Natural killer cell treated with Interleukin-12 subunit alpha and Interleukin-12 subunit beta and Interleukin-15 and Interleukin-18, amount 100 ng/mL, for 72 hours (primary cell): Measurements from ENCODE around the gene EFCAB11. TPM values are rescaled to one million over a fixed set of nuclear protein-coding genes. Genes with fewer than 3 reads are reported as not detected.

Experiments used
- ATAC-seq, 2 donors: fragments of 150-1000 bp; cut with Tn5 transposase in 1 of 2; sonication (Bioruptor Pico), chemical (Tn5 transposase) in 1 of 2; 2 replicates each; pipeline ENCODE4 v1.10.0; 2021
- DNase-seq: peaks from one replicate; pipeline ENCODE4 v3.0.0; 2022; ENCODE audit warnings: low spot score
- H3K27ac Mint-ChIP-seq, 2 donors: 1 replicate in 1 of 2; 2 replicates in 1 of 2; pipeline ENCODE4 v1.8.0; 2022; ENCODE audit warnings: mixed read lengths in 2 of 2, mild to moderate bottlenecking in 1 of 2, moderate library complexity in 1 of 2
- H3K27me3 Mint-ChIP-seq, 2 donors: 1 replicate in 1 of 2; 2 replicates in 1 of 2; pipeline ENCODE4 v1.8.0; 2022; ENCODE audit warnings: mixed read lengths in 2 of 2
- H3K36me3 Mint-ChIP-seq: one replicate; pipeline ENCODE4 v1.8.0; 2022; ENCODE audit warnings: mixed read lengths
- H3K4me1 Mint-ChIP-seq, 2 donors: 1 replicate in 1 of 2; 2 replicates in 1 of 2; pipeline ENCODE4 v1.8.0; 2022; ENCODE audit warnings: low read depth in 2 of 2, mixed read lengths in 2 of 2, mild to moderate bottlenecking in 1 of 2
- H3K4me3 Mint-ChIP-seq: one replicate; pipeline ENCODE4 v1.8.0; 2022; ENCODE audit warnings: mixed read lengths
- H3K9me3 Mint-ChIP-seq: 2 replicates; pipeline ENCODE4 v1.8.0; 2022; ENCODE audit warnings: mixed read lengths
- total RNA-seq, 2 donors: library from RNA; stranded (reverse); gene quantifications; one replicate each; pipeline ENCODE4 v1.2.3, GENCODE V29; 2022

EFCAB11 gene
- total RNA-seq, 2 donors from 2014 or later, result 4.8 to 7.5 TPM

DNA sequence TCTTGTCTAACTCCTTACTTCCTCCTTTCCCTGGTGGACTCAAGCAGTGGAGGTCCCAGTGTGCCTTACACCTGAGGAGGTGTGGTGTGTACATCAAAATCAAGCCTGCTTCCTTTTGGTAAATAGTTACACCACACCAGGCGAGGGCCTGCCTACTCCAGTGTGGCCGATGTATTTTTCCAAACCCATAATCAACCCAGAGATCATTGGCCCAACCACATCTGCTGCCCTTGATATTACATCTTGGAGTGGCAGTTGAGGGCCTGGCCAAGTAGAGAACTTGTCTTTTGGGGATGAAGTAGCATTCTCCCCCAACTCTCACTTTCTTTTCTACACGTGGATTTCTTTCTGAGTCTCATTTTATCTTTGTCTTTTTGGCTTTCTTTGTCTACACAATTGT, 187.4 kb downstream of the EFCAB11 start:
- Mint-ChIP-seq H3K9me3 (no peaks in the 10 kb centered on the region), H3K27ac (peak overlapping the region; percentile 60 to 87), H3K27me3 (no peaks in the 10 kb centered on the region), H3K4me3 (peak overlapping the region; percentile 32), H3K4me1 (peaks cover 19 to 21% of the 10 kb centered on the region in 2 donors), H3K36me3 (no peaks in the 10 kb centered on the region)
- ATAC-seq, result no peak
- no peak for DNase-seq

DNA sequence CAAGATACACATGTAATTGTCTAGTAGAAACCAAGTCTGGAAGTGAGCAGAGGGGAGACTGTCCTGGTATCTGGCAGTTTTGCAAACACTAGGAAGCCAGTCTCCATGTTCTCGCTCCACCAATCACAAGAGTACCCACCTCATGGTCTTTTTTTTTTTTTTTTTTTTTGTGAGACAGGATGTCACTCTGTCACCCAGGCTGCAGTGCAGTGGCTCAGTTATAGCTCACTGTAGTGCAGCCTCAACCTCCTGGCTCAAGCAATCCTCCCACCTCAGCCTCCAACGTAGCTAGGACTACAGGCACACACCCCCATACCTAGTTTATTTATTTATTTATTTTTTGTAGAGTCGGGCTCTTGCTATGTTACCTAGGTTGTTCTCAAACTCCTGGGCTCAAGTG, 189.2 kb downstream of the EFCAB11 start:
- Mint-ChIP-seq H3K36me3 (no peaks in the 10 kb centered on the region), H3K9me3 (no peaks in the 10 kb centered on the region), H3K27ac (no peak overlapping the region), H3K4me1 (peaks cover 22 to 24% of the 10 kb centered on the region in 2 donors), H3K4me3 (no peak overlapping the region), H3K27me3 (no peaks in the 10 kb centered on the region)
- DNase-seq, result no peak
- no peak for ATAC-seq

DNA sequence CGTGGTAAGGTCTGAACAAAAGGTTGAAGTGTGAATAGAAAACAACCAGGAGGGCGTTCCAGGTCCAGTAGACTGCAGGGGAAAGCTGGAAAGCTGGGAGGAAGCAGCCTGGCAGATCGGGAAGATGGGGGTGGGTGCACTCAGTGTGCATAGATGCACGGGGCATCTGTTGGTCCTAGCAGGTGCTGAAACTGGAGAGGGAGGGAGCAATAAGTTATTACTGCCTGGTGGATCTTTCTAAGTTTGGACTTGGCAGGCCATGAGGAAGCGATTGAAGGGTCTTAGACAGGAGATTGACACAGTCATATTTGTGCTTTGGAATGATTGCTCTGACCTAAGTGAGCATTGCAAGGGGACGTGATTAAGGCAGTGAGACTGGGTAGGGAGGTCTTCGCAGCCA, 194.4 kb downstream of the EFCAB11 start:
- H3K4me3 Mint-ChIP-seq, result no peak overlapping the region

DNA sequence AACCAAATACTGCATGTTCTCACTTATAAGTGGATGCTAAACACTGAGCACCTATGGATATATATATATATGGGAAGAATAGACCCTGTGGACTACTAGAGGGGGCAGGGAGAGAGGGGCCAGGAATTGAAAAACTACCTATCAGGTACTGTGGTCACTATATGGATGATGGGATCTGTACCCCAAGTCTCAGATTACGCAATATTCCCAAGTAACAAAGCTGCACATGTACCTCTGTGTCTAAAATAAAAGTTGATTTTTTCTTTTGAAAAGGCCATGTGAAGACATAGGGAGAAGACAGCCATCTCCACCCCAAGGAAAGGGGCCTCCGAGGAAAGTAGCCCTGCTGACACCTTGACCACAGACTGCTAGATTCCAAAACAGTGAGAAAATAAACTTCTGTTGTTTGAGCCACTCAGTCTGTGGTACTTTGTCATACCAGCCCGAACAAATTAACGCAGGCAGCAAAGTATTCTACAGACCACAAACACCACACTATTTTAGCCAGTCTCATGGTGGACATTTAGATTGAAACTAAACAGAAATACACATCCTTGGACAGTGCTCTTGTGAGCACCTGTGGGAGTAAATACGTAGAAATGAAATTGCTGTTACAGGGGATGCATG, 197.1 kb downstream of the EFCAB11 start:
- Mint-ChIP-seq H3K27ac (no peak overlapping the region), H3K4me3 (no peak overlapping the region), H3K27me3 (no peaks in the 10 kb centered on the region), H3K36me3 (peaks cover 7% of the 10 kb centered on the region), H3K9me3 (peaks cover 6% of the 10 kb centered on the region), H3K4me1 (peaks cover 12 to 18% of the 10 kb centered on the region in 2 donors)
- no peak for DNase-seq
- peak; percentile 43 to 44 for ATAC-seq

More for the DNA sequence above, 194.4 kb downstream of the EFCAB11 start:
- Mint-ChIP-seq H3K9me3 (peaks cover 6% of the 10 kb centered on the region), H3K36me3 (peaks cover 7% of the 10 kb centered on the region), H3K4me1 (peaks cover 12 to 22% of the 10 kb centered on the region in 2 donors), H3K27ac (no peak overlapping the region), H3K27me3 (no peaks in the 10 kb centered on the region)
- DNase-seq (no peak), ATAC-seq (no peak)

DNA sequence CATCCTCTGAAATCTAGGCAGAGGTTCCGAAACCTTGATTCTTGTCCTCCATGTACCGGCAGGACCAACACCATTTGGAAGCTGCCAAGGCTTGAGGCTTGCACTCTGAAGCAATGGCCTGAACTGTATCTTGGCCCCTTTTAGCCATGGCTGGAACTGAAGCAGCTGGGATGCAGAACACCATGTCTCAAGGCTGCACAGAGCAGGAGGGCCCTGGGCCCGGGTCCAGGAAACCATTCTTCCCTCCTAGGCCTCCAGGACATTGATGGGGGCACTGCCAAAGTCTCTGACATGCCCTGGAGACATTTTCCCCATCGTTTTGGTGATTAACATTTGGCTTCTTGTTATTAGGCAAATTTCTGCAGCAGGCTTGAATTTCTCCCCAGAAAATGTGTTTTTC, 198.7 kb downstream of the EFCAB11 start:
- Mint-ChIP-seq H3K36me3 (peaks cover 7% of the 10 kb centered on the region), H3K27me3 (no peaks in the 10 kb centered on the region), H3K27ac (no peak overlapping the region), H3K4me1 (peaks cover 22 to 29% of the 10 kb centered on the region in 2 donors), H3K9me3 (peaks cover 6% of the 10 kb centered on the region), H3K4me3 (no peak overlapping the region)
- DNase-seq, result no peak
- ATAC-seq, result no peak

DNA sequence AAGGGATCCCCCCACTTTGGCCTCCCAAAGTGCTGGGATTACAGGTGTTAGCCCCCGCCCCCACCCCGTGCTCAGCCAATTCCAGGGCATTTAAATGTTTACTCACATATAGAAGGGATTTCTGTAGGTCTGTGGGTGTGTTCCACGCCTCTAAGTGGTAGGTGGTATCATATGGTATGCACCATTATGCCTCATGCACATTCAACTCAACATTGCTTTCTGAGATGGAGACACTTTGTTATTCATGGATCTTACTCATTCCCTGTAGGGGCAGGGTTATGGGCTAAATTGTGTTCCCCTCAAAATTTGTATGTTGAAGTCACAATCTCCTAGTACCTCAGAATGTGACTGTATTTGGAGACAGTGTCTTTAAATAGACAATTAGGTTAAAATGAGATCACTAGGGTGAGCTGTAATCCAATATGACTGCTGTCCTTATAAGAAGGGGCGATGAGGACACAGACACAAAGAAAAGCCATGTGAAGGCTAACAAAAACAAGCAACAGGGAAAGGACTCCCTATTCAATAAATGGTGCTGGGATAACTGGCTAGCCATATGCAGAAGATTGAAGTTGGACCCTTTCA, 200.6 kb downstream of the EFCAB11 start:
- Mint-ChIP-seq H3K27ac (no peak overlapping the region), H3K27me3 (no peaks in the 10 kb centered on the region), H3K4me1 (peaks cover 26 to 29% of the 10 kb centered on the region in 2 donors), H3K9me3 (peaks cover 6% of the 10 kb centered on the region), H3K36me3 (peaks cover 7% of the 10 kb centered on the region), H3K4me3 (no peak overlapping the region)
- ATAC-seq, result no peak
- no peak for DNase-seq

DNA sequence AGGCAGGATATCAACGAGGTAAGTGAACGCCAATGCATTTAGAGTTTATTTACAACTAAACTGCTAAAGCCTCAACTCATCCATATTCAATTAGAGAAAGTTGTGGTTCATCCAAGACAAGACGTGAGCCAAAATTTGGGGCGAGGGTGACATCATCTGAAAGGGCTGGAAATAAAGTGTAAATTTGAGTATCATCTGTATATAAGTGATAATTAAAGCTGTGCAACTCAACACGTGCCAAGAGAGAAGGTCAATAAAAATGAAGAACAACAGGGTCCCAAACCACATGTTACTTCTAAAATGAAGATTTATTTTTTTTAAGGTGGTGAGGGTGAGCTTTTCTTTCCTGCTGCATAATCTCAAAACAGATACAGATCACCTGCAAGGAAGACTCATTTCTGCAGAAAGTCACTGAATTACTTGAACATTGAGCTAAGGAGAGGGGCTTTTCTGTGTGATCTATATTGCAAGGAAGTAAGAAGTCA, 203.6 kb downstream of the EFCAB11 start:
- ATAC-seq, result peak in 1 of 2 donors; percentile 38
- Mint-ChIP-seq H3K4me1 (peaks cover 13 to 21% of the 10 kb centered on the region in 2 donors), H3K36me3 (peaks cover 4% of the 10 kb centered on the region), H3K9me3 (peaks cover 13% of the 10 kb centered on the region), H3K27me3 (no peaks in the 10 kb centered on the region), H3K4me3 (no peak overlapping the region), H3K27ac (peak overlapping the region in 1 of 2 donors; percentile 47)
- no peak for DNase-seq

DNA sequence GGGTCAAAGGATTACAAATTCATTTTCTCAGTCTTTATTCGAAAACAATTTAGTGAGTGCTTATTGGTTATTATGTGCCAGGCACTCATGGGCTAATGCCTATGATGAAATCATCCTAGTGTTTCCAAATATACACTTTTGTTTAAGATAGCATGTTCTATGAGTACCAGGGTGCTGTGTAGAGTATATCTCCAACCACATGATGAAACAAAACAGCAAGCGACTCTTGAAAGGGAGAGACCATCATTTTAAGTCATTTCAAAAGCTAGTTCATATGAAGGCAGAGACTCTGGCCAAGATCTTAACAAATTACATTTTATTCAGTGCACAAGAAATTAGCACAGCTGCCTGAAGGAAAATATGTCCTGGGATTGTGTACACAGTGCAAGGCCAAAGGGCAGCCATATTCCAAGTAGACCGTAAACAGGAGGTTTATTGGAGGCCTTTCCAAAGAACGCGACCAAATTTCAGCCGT, 204.2 kb downstream of the EFCAB11 start:
- no peak overlapping the region for H3K4me3 Mint-ChIP-seq
- H3K27me3 Mint-ChIP-seq, result no peaks in the 10 kb centered on the region
- H3K4me1 Mint-ChIP-seq, result peaks cover 13 to 21% of the 10 kb centered on the region in 2 donors
- no peak for DNase-seq
- H3K9me3 Mint-ChIP-seq, result peaks cover 17% of the 10 kb centered on the region
- H3K36me3 Mint-ChIP-seq, result peaks cover 4% of the 10 kb centered on the region
- peak overlapping the region in 1 of 2 donors; percentile 47 for H3K27ac Mint-ChIP-seq
- no peak for ATAC-seq

DNA sequence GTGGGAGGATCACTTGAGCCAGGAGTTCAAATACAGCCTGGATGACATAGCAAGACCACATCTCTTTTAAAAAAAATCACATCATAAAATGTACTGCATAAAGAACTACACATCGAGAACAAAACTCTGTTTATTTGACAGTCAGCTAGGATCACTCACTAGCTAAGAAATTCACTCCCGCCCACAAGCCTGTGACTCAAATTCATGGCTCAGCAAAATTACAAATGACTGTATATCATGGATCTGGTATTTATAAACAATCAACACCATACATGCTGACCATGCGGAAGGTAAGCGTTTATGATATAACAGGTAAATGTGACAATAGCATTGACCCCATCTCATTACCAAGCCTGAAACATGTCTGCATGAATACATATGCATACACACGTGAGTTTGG, 206.5 kb downstream of the EFCAB11 start:
- Mint-ChIP-seq H3K4me1 (peaks cover 15 to 25% of the 10 kb centered on the region in 2 donors), H3K27me3 (no peaks in the 10 kb centered on the region), H3K4me3 (no peak overlapping the region), H3K27ac (no peak overlapping the region), H3K36me3 (peaks cover 4% of the 10 kb centered on the region), H3K9me3 (peaks cover 20% of the 10 kb centered on the region)
- ATAC-seq (no peak), DNase-seq (no peak)

DNA sequence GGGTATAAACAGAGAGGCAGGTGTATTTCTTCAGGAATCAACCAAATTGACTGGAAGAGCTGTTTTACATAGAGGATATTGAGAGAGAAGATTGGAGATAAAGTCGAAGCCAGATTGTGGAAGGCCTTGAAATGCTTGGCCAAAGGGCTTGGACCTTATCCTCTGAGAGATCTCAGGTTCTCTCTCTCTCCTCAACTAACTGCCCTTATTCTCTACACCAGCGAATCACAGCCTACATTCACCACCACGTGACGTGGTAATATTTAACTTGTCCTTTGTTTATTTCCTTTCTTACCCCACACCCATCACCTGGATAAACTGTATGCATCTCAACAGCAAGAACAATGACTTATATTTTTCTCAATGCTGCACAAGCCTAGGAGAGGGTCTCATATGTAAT, 207.4 kb downstream of the EFCAB11 start:
- Mint-ChIP-seq H3K4me3 (no peak overlapping the region), H3K9me3 (peaks cover 20% of the 10 kb centered on the region), H3K27me3 (no peaks in the 10 kb centered on the region), H3K36me3 (peaks cover 4% of the 10 kb centered on the region), H3K4me1 (peaks cover 17 to 25% of the 10 kb centered on the region in 2 donors), H3K27ac (no peak overlapping the region)
- DNase-seq (no peak), ATAC-seq (no peak)

DNA sequence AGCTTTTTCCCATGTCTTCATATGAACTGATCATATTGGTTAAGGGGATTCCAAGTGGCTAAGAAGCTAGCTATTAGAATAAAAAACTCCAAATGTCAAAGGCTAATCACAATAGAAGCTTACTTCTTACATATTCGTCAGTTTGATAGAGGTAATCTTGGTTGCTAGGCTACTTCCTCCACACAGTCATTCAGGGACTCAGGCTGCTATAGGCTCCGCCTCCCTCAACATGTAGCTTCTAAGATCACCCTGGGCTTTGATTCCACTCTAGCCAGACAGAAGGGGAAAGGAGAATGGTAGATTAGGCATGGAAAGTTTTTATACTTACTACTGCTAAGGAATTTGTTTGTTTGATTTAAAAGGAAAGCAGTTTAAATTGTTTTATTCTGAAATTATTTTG, 207.9 kb downstream of the EFCAB11 start:
- H3K4me1 Mint-ChIP-seq, result peaks cover 18 to 23% of the 10 kb centered on the region in 2 donors

DNA sequence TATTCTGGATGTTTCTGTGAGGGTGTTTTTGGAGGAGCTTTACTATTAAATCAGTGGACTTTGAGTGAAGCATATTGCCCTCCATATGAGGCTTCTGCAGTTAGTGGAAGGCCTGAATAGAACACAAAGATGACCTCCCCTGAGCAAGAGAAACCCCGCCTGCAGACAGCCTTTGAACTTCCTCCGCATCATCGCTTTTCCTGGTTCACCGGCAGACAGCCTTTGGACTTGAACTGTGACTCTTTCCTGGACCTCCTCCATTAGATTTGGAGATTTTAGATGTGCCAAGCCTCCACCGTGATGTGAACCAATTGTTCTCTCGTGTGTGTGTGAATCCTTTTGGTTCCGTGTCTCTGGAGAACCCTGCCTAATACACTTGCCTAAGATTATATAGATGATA, 208.4 kb downstream of the EFCAB11 start:
- peaks cover 20% of the 10 kb centered on the region for H3K9me3 Mint-ChIP-seq
- H3K27me3 Mint-ChIP-seq, result no peaks in the 10 kb centered on the region
- H3K36me3 Mint-ChIP-seq, result peaks cover 4% of the 10 kb centered on the region
- no peak for DNase-seq
- H3K4me1 Mint-ChIP-seq, result peaks cover 13 to 18% of the 10 kb centered on the region in 2 donors
- no peak overlapping the region for H3K27ac Mint-ChIP-seq
- ATAC-seq, result no peak
- H3K4me3 Mint-ChIP-seq, result no peak overlapping the region

More for the DNA sequence above, 207.9 kb downstream of the EFCAB11 start:
- no peak for ATAC-seq
- H3K27ac Mint-ChIP-seq, result no peak overlapping the region
- H3K9me3 Mint-ChIP-seq, result peaks cover 20% of the 10 kb centered on the region
- peaks cover 4% of the 10 kb centered on the region for H3K36me3 Mint-ChIP-seq
- DNase-seq, result no peak
- H3K27me3 Mint-ChIP-seq, result no peaks in the 10 kb centered on the region
- H3K4me3 Mint-ChIP-seq, result no peak overlapping the region
